K562 (cell line): ENCODE results near the gene BLTP3A. TPM values are rescaled to one million over a fixed set of nuclear protein-coding genes. Genes with fewer than 3 reads are reported as not detected.

ENCODE experiments used
- ATAC-seq: fragments of 200-7000 bp; cut with Tn5 transposase; 3 replicates; pipeline ENCODE4 v1.9.1; 2020; ENCODE audit warnings: moderate library complexity
- BruUV-seq: library from RNA; stranded (reverse); fragments of 400-500 nt; replicated peaks from 2 replicates; lab custom pipeline; 2021; lab: Mats Ljungman, UMichigan
- CTCF ChIA-PET: fragments of 300-600 bp; formaldehyde crosslinking; extraction: SDS; loops from one replicate; lab custom pipeline; 2021; ENCODE audit warnings: low intra/inter-chr PET ratio; lab: Yijun Ruan, JAX
- POLR2A ChIA-PET: fragments of 300-600, 350-650 bp; sonication (Branson Sonifier 250); formaldehyde crosslinking; extraction: SDS; loops from one replicate; lab custom pipeline; 2021; ENCODE audit warnings: antibody characterized with exemption, inconsistent platforms; lab: Yijun Ruan, JAX
- DNase-seq, 4 experiments: peaks; one replicate each; pipeline versions ENCODE4 v3.0.0 to v3.0.0-alpha.2; 2011 to 2018; ENCODE audit warnings: low spot score in 3 of 4, mixed read lengths in 3 of 4; ENCODE audit errors: extremely low read depth in 1 of 4
- FAIRE-seq: peaks from 2 replicates; lab custom pipeline; 2011; peaks lifted over from hg19 to GRCh38; lab: Jason Lieb, UNC
- H2AFZ ChIP-seq: 2 replicates; pipeline ENCODE4 v1.6.0; 2011; ENCODE audit warnings: low read depth, low read length, control low read depth, inconsistent platforms
- H3K27ac ChIP-seq: fragments of 200-600 bp; 3 replicates; pipeline ENCODE4 v1.8.0; 2011; ENCODE audit warnings: low read depth, mild to moderate bottlenecking, control low read depth, inconsistent platforms, low read length, moderate library complexity, mixed read lengths; ENCODE audit errors: extremely low read depth
- H3K27me3 ChIP-seq, 2 experiments: fragments of 300-600 bp in 1 of 2; 2 replicates in 1 of 2; 3 replicates in 1 of 2; pipeline versions ENCODE4 v1.6.0 to v1.8.0; 2011; ENCODE audit warnings: inconsistent platforms in 2 of 2, low read length in 2 of 2, mild to moderate bottlenecking in 1 of 2, mixed read lengths in 1 of 2, moderate library complexity in 1 of 2; ENCODE audit not compliant: control insufficient read depth in 2 of 2, insufficient read depth in 2 of 2
- H3K36me3 ChIP-seq: fragments of 300-600 bp; 3 replicates; pipeline ENCODE4 v1.8.0; 2011; ENCODE audit warnings: mild to moderate bottlenecking, low read length, inconsistent platforms; ENCODE audit not compliant: control insufficient read depth, insufficient read depth
- H3K4me1 ChIP-seq, 2 experiments: fragments of 200-600 bp in 1 of 2; replicated peaks in 1 of 2; 2 replicates in 1 of 2; 3 replicates in 1 of 2; pipeline versions ENCODE4 v1.5.1 to v1.8.0; 2011; ENCODE audit warnings: inconsistent platforms in 2 of 2, low read length in 2 of 2, mild to moderate bottlenecking in 1 of 2, mixed read lengths in 1 of 2, moderate library complexity in 1 of 2; ENCODE audit not compliant: control insufficient read depth in 2 of 2, insufficient read depth in 2 of 2
- H3K4me2 ChIP-seq: 2 replicates; pipeline ENCODE4 v1.6.1; 2011; ENCODE audit warnings: low read length, control low read depth, inconsistent platforms, mixed read lengths; ENCODE audit not compliant: insufficient read depth
- H3K4me3 ChIP-seq: fragments of 200-600 bp; sonication (generic), shearing (Covaris generic); 2 replicates; pipeline ENCODE4 v1.5.1; 2016; ENCODE audit warnings: control low read depth, inconsistent platforms
- H3K79me2 ChIP-seq: fragments of 200-600 bp; 3 replicates; pipeline ENCODE4 v1.8.0; 2011; ENCODE audit warnings: low read length, inconsistent platforms; ENCODE audit not compliant: control insufficient read depth, insufficient read depth
- H3K9ac ChIP-seq, 2 experiments: 2 replicates each; pipeline versions ENCODE4 v1.6.0 to v1.6.1; 2011; ENCODE audit warnings: low read depth in 2 of 2, low read length in 2 of 2, control low read depth in 1 of 2, inconsistent platforms in 1 of 2, mild to moderate bottlenecking in 1 of 2, mixed read lengths in 1 of 2; ENCODE audit not compliant: insufficient read depth in 1 of 2
- H3K9me1 ChIP-seq: one replicate; pipeline ENCODE4 v1.6.0; 2011; ENCODE audit warnings: inconsistent platforms, mild to moderate bottlenecking, low read length, moderate library complexity; ENCODE audit not compliant: control insufficient read depth, insufficient read depth
- H3K9me3 ChIP-seq: replicated peaks from 2 replicates; pipeline ENCODE4 v1.5.1; 2011; ENCODE audit warnings: low read depth, low read length, inconsistent platforms; ENCODE audit not compliant: control insufficient read depth, insufficient read depth
- H4K20me1 ChIP-seq: replicated peaks from 2 replicates; pipeline ENCODE4 v1.6.1; 2011; ENCODE audit warnings: low read length, inconsistent platforms, mixed read lengths; ENCODE audit not compliant: control insufficient read depth, insufficient read depth
- ATF1 ChIP-seq, 2 experiments: fragments of 450-650 bp in 1 of 2; IDR thresholded peaks; 2 replicates each; pipeline ENCODE4 v1.6.1; 2016; ENCODE audit warnings: missing compliant biosample characterization in 1 of 2, missing genetic modification characterization in 1 of 2
- CBFA2T3 ChIP-seq: fragments of 450-650 bp; IDR thresholded peaks from 2 replicates; pipeline ENCODE4 v1.6.1; 2017
- HDAC8 ChIP-seq: fragments of 450-650 bp; IDR thresholded peaks from 2 replicates; pipeline ENCODE4 v1.6.1; 2016; ENCODE audit warnings: mild to moderate bottlenecking, missing genetic modification characterization, moderate library complexity, missing compliant biosample characterization
- KLF1 ChIP-seq: fragments of 450-650 bp; IDR thresholded peaks from 2 replicates; pipeline ENCODE4 v1.6.1; 2016; ENCODE audit warnings: missing genetic modification characterization, missing compliant biosample characterization
- MYC ChIP-seq, 2 experiments: fragments of 250-450 bp in 1 of 2; sonication (Bioruptor Pico) in 1 of 2; IDR thresholded peaks; 2 replicates each; pipeline versions ENCODE4 v1.5.1 to v1.6.1; 2012 to 2021; ENCODE audit warnings: low read depth in 2 of 2, borderline replicate concordance in 1 of 2, improper control_type of control experiment in 1 of 2, low read length in 1 of 2, mild to moderate bottlenecking in 1 of 2, moderate library complexity in 1 of 2
- NFE2L1 ChIP-seq: fragments of 450-650 bp; IDR thresholded peaks from 2 replicates; pipeline ENCODE4 v1.6.1; 2016; ENCODE audit warnings: missing genetic modification characterization, low read depth, mild to moderate bottlenecking, missing compliant biosample characterization, moderate library complexity, borderline replicate concordance
- NR2C1 ChIP-seq, 2 experiments: fragments of 450-650 bp; IDR thresholded peaks; 2 replicates each; pipeline ENCODE4 v1.6.1; 2017; ENCODE audit warnings: mild to moderate bottlenecking in 2 of 2, antibody characterized with exemption in 1 of 2, inconsistent platforms in 1 of 2, missing compliant biosample characterization in 1 of 2, missing genetic modification characterization in 1 of 2
- PML ChIP-seq: IDR thresholded peaks from 2 replicates; pipeline ENCODE4 v1.6.1; 2012; ENCODE audit warnings: low read length, inconsistent platforms
- PPARD ChIP-seq: fragments of 250-450 bp; sonication (Bioruptor Pico); IDR thresholded peaks from 2 replicates; pipeline ENCODE4 v1.8.0; 2022; ENCODE audit warnings: inconsistent platforms, mild to moderate bottlenecking, moderate library complexity
- SAFB2 ChIP-seq: fragments of 200-400 bp; formaldehyde crosslinking; IDR thresholded peaks from 2 replicates; pipeline ENCODE4 v1.6.1; 2018; ENCODE audit warnings: borderline replicate concordance, low read length, low read depth, moderate library complexity; ENCODE audit not compliant: severe bottlenecking
- SP2 ChIP-seq: IDR thresholded peaks from 2 replicates; pipeline ENCODE4 v1.6.1; 2011; ENCODE audit warnings: mild to moderate bottlenecking, low read depth, low read length, moderate library complexity; ENCODE audit not compliant: poor library complexity, severe bottlenecking; ENCODE audit errors: extremely low read depth
- TEAD4 ChIP-seq, 2 experiments: sonication (generic) in 1 of 2; formaldehyde crosslinking in 1 of 2; IDR thresholded peaks; 2 replicates each; pipeline versions ENCODE4 v1.6.1 to v1.8.0; 2012 to 2022; ENCODE audit warnings: borderline replicate concordance in 1 of 2, inconsistent platforms in 1 of 2, low read length in 1 of 2, mild to moderate bottlenecking in 1 of 2, missing genetic modification reagents in 1 of 2
- WGBS: fragments of 100-300 bp; shearing (Covaris generic); methylation state at CpG from one replicate; pipeline ENCODE4 v1.1.6; 2016; ENCODE audit warnings: low coverage, mixed read lengths; ENCODE audit not compliant: insufficient coverage; ENCODE audit errors: missing lambda C conversion rate; 5-methylcytosine and 5-hydroxymethylcytosine counted together
- in situ Hi-C: fragments of 300-500 bp; cut with MboI; formaldehyde crosslinking; loops from 4 replicates; pipeline ENCODE4 v1.15.0; 2018; ENCODE audit warnings: inconsistent platforms, mixed read lengths
- intact Hi-C: fragments of 100-400 bp; cut with micrococcal nuclease; formaldehyde crosslinking; loops from 2 replicates; pipeline ENCODE4 v1.14.2; 2022
- polyA plus RNA-seq, 8 experiments: library from polyadenylated mRNA; depleted of rRNA in 4 of 8; stranded (reverse) in 5 of 8; unstranded in 3 of 8; fragments of >200 nt; fragmentation: Nextera tagmentation in 2 of 8; fragmentation: Illumina TruSeq in 1 of 8; extraction: Ambion mirVana in 2 of 8; extraction: Trizol in 1 of 8; gene quantifications; 2 replicates each; pipeline versions ENCODE4 v1.2.1 to v1.2.3, GENCODE V29; 2011 to 2014; ENCODE audit warnings: inconsistent platforms in 1 of 8, missing spikeins in 1 of 8
- total RNA-seq, 7 experiments: library from RNA; depleted of rRNA in 6 of 7; stranded (reverse); fragments of >200 nt in 6 of 7; fragmentation: Illumina TruSeq in 2 of 7; extraction: Trizol in 2 of 7; gene quantifications; 2 replicates each; pipeline versions ENCODE4 v1.2.1 to v1.2.3, GENCODE V29; 2011 to 2021; ENCODE audit warnings: low replicate concordance in 1 of 7
- TF ChIP-seq, protein P1 (sequence below): sonication (generic); formaldehyde crosslinking; IDR thresholded peaks from 2 replicates; pipeline ENCODE4 v1.8.0; 2022; ENCODE audit warnings: missing genetic modification reagents, mild to moderate bottlenecking, moderate library complexity, borderline replicate concordance
- TF ChIP-seq, protein P2 (sequence below), 3 experiments: fragments of 200-800 bp in 1 of 3; fragments of 250-450 bp in 1 of 3; fragments of 450-650 bp in 1 of 3; sonication (Bioruptor Pico) in 1 of 3; sonication (Bioruptor generic) in 1 of 3; formaldehyde crosslinking in 1 of 3; IDR thresholded peaks; 2 replicates each; pipeline versions ENCODE4 v1.6.1 to v1.8.0; 2016 to 2022; ENCODE audit warnings: mild to moderate bottlenecking in 2 of 3, missing genetic modification characterization in 2 of 3, missing compliant biosample characterization in 1 of 3, moderate library complexity in 1 of 3

BLTP3A gene
- total and polyA plus RNA-seq, 9 of the 15 experiments (the other 6 are each of a cell fraction or from before 2014, with no cell fraction given): 7.5 to 34.6 (median 15.5) TPM

DNA sequence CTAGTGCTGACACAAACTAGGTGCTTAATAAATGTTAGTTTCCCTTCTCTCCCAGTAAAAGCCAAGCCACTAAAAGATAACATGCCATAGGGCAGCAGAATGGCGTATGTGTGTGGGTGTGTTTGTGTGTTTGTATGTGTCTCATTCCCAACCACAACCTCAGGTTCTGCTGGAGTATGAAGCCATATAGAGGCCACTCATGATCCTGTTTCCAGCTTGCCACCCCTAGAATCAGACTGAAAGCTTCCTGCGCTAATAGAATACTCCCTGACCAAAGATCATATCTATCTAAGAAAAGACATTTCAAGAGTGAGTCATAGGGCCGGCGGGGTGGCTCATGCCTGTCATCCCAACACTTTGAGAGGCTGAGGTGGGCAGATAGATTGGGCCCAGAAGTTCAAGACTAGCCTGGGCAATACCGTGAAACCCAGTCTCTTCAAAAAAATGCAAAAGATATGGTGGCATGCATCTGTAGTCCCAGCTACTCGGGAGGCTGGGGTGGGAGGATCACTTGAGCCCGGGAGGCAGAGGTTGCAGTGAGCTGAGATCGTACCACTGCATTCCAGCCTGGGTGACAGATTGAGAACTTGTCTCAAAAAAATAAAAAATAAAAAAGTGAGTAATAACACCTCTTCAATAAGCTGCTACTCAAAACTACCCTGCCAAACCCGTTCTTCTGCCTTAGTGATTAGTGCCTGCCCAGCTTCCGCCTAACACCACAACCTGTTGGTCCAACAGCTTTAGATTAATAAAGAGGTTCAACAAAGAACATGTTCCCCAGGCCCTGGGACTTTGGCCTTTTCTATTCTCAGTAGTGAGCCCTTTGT is 46.4 kb upstream of the BLTP3A start:
- peak; percentile 64 to 85 (median 72) for DNase-seq
- ChIA-PET POLR2A (interaction anchor here (0.6 to 4.8 kb wide), 11 partner anchors 9 to 1823 kb away, joined by 3 to 30 read pairs (median 3); partner anchors contain the start of genes BLTP3A, SNRPC and TAF11), CTCF (no interaction called here)
- H3K27ac ChIP-seq: peak overlapping the region; percentile 4; the same call in 1 of the 3 replicates
- peak; percentile 88 for ATAC-seq
- intact Hi-C loops (no loop called here), in situ Hi-C loops (no loop called here)
- TSS peak; percentile 72 for BruUV-seq
- no peaks in the 10 kb centered on the region for H3K9me1 ChIP-seq
- FAIRE-seq: peak; percentile 93
- no peaks in the 10 kb centered on the region for H3K79me2 ChIP-seq
- no peaks in the 10 kb centered on the region for H3K9me3 ChIP-seq
- peak overlapping the region; percentile 46 for H2AFZ ChIP-seq
- no peaks in the 10 kb centered on the region for H4K20me1 ChIP-seq
- H3K27me3 ChIP-seq: no peaks in the 10 kb centered on the region
- H3K4me1 ChIP-seq: peaks cover 11 to 24% of the 10 kb centered on the region in 2 experiments
- H3K36me3 ChIP-seq: no peaks in the 10 kb centered on the region
- no peak overlapping the region for H3K4me3 ChIP-seq
- WGBS: 21% methylated on average over 10 of the region's 10 CpGs
- peak overlapping the region; percentile 53 for H3K4me2 ChIP-seq
- 0 out of 4 replicates have a peak overlapping the region, but pooled peaks of 1 of the 2 experiments have one; percentile 5 for H3K9ac ChIP-seq
- TF ChIP-seq, protein P1, sequence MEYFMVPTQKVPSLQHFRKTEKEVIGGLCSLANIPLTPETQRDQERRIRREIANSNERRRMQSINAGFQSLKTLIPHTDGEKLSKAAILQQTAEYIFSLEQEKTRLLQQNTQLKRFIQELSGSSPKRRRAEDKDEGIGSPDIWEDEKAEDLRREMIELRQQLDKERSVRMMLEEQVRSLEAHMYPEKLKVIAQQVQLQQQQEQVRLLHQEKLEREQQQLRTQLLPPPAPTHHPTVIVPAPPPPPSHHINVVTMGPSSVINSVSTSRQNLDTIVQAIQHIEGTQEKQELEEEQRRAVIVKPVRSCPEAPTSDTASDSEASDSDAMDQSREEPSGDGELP (CRISPR knock-in tag): peak; percentile 35
- TF ChIP-seq HDAC8 (tag): peak; percentile 38; the same call in 1 of the 2 replicates
- 0 out of 2 replicates have a peak, but pooled peaks have one; percentile 20 for TF ChIP-seq PML
- TF ChIP-seq SP2: no peak
- TF ChIP-seq NR2C1 (IDR thresholded peaks at IDR 0.05): no peak; the same call in 1 of the 2 replicates
- peak; percentile 34; the same call in 1 of the 2 replicates for TF ChIP-seq NR2C1 (tag; IDR thresholded peaks at IDR 0.05)
- TF ChIP-seq SAFB2: no peak
- peak; percentile 44 for TF ChIP-seq CBFA2T3
- TF ChIP-seq TEAD4 (IDR thresholded peaks at IDR 0.05; ENCODE audit: low read length): peak; percentile 59
- TF ChIP-seq TEAD4 (CRISPR knock-in tag; IDR thresholded peaks at IDR 0.05; ENCODE audit: borderline replicate concordance): no peak
- no peak for TF ChIP-seq KLF1 (tag)
- no peak for TF ChIP-seq PPARD (CRISPR knock-in tag)
- TF ChIP-seq NFE2L1 (tag): no peak
- no peak for TF ChIP-seq ATF1 (CRISPR knock-in tag; IDR thresholded peaks at IDR 0.05)
- TF ChIP-seq ATF1 (tag; IDR thresholded peaks at IDR 0.05): peak; percentile 20; the same call in 1 of the 2 replicates
- TF ChIP-seq MYC (IDR thresholded peaks at IDR 0.05; ENCODE audit: low read depth, low read length): peak; percentile 32; the same call in 1 of the 2 replicates
- no peak for TF ChIP-seq MYC (CRISPR knock-in tag; IDR thresholded peaks at IDR 0.05; ENCODE audit: borderline replicate concordance, low read depth)
- TF ChIP-seq, protein P2, sequence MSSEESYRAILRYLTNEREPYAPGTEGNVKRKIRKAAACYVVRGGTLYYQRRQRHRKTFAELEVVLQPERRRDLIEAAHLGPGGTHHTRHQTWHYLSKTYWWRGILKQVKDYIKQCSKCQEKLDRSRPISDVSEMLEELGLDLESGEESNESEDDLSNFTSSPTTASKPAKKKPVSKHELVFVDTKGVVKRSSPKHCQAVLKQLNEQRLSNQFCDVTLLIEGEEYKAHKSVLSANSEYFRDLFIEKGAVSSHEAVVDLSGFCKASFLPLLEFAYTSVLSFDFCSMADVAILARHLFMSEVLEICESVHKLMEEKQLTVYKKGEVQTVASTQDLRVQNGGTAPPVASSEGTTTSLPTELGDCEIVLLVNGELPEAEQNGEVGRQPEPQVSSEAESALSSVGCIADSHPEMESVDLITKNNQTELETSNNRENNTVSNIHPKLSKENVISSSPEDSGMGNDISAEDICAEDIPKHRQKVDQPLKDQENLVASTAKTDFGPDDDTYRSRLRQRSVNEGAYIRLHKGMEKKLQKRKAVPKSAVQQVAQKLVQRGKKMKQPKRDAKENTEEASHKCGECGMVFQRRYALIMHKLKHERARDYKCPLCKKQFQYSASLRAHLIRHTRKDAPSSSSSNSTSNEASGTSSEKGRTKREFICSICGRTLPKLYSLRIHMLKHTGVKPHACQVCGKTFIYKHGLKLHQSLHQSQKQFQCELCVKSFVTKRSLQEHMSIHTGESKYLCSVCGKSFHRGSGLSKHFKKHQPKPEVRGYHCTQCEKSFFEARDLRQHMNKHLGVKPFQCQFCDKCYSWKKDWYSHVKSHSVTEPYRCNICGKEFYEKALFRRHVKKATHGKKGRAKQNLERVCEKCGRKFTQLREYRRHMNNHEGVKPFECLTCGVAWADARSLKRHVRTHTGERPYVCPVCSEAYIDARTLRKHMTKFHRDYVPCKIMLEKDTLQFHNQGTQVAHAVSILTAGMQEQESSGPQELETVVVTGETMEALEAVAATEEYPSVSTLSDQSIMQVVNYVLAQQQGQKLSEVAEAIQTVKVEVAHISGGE (CRISPR knock-in tag; IDR thresholded peaks at IDR 0.05): no peak
